Measurements from ENCODE around the gene HINFP.
"Not testable (repeated sequence)": the region's sequence is repeated elsewhere in the genome, so short reads cannot be mapped to it uniquely, and the experiment has no call there.

HINFP gene

DNA sequence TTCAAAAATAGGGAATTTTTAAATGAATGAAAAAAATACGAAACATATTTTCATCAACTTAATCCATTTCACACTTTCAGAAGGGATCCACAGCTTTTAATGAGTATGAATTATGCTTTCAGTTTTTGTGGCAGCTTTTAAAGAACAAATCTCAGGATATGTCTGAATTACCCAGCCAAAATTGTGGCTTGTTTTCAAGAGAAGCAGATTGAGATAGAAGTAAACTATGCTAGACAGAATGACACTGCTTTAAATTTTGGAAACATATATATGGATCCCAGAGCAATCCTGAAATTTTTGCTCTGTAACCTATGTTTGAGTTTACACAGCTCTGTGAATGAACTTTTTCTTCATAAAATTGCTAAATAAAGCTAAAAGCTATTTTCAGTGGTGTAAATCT, 2.4 kb upstream of the HINFP start:
- no peak for DNase-seq

DNA sequence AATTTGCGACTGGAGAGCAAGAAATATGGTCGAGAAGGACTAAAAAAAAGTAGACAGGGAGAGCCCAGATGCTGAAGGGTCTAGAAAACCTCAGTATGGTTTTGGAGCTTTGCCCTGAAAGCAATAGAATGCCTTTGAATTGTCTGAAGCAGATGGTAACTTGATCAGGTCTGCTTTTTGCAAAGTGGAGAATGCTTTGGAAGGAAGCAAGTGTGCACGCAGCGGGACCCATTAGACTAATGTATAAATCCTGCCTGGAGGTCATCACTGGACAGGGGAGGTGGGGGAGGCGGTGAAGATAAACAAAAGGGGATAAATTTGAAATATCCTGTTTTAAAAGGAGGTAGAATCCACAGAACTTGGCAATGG, 757 bp upstream of the HINFP start:
- no peak for DNase-seq

DNA sequence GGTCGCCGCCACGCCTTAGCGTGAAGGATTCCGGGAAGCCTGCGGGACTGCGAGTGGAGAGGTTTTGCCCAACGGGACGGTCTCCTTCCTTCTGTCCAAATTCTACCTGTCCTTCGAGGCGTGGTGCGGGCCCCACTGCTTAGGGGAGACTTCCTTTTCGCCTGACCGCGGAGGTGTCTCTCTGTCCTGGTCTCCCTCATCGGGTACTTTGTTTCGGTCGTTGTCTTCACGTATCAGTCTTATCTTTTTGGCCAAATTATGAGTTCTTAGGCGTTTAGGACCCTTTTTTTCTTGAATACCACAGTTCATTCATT, 388 bp downstream of the HINFP start:
- DNase-seq, result no peak

DNA sequence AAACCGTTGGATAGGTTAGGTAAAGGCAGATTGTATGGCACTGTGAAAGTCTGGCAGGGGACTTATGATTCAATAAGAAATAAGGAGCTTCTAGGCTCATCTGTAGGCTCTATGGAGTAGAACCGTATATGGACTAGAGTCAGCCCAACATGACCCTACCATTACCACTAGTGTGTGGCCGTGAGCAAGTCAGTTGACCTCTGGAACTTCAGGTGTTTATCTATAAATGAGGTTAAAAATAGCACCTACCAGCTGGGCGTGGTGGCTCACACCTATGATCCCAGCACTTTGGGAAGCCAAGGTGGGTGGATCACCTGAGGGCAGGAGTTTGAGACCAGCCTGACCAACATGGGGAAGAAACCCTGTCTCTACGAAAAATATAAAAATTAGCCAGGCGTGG, 4.4 kb downstream of the HINFP start:
- DNase-seq, result no peak

DNA sequence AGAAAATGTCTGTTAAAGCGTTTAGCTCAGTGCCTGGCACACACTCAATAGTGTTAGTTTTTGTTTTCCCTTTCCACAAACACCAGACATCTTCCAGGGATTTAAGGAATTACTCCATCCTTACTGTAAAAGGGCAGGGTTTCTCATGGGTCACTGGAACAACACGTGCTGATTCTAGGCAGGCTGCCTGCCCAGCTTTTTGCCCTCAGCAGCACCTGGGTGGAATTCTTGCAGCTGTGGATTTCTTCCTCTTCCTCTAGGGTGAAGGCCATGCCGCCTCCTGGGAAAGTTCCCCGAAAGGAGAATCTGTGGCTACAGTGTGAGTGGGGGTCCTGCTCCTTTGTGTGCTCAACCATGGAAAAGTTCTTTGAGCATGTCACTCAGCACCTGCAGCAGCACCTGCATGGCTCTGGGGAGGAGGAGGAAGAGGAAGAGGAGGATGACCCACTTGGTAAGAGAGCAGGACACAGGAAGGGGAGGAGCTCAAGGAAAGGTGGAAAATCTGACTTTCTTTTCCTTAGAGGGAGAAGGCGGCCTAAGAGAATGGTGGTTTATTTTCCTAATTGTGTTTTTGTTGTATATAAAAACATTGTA, 5.4 kb downstream of the HINFP start:
- DNase-seq, result no peak

DNA sequence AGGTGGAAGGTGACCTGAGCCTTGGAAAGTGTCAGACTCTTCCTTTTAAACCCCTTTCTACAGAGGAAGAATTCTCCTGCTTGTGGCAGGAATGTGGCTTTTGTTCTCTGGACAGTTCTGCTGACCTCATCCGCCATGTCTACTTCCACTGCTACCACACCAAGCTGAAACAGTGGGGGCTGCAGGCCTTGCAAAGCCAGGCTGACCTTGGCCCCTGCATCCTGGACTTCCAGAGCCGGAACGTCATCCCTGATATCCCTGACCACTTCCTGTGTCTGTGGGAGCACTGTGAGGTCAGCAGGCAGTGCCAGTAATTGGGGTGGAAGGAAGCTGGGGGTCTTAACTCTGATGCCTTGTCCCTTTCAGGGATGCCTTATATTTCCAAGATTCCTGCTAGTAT, 9.3 kb downstream of the HINFP start:
- DNase-seq, result no peak

DNA sequence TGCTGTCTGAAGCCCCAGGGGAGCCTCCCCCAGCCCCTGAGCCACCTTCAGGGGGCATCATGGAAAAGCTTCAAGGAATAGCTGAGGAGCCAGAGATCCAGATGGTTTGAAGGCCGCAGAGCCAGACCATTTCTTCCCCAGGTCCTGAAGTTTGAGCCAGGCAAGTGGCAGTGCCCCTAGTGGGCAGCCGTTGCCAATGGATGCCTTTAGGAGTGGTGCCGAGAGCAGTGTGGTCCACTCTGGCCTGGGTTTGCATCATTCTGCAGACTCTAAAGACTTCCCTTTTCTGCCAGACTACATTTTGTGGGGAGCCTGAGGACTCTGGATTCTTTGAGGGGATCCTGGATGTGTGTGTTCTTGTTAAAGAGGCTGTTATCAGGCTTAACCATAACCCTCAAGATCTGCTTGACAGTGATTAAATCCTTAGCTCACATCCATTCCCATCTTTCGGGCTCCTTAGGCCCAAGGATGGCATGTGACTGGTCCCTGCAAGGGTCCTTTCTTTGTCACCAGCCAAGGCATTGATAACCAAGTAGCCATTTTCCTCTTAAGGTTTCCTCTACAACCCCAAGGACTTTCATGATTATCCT, 13.1 kb downstream of the HINFP start:
- DNase-seq, result no peak

DNA sequence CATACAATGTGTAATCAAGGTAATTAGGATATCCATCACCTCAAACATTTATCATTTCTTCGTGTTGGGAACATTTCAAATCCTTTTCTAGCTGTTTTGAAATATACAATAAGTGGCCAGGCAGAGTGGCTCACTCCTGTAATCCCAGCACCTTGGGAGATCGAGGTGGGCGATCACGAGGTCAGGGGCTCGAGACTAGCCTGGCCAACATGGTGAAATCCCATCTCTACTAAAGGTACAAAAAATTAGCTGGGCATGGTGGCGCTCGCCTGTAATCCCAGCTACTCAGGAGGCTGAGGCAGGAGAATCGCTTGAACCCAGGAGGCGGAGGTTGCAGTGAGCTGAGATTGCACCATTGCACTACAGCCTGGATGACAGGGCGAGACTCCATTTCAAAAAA, 17.9 kb downstream of the HINFP start:
- not testable (repeated sequence) for DNase-seq

DNA sequence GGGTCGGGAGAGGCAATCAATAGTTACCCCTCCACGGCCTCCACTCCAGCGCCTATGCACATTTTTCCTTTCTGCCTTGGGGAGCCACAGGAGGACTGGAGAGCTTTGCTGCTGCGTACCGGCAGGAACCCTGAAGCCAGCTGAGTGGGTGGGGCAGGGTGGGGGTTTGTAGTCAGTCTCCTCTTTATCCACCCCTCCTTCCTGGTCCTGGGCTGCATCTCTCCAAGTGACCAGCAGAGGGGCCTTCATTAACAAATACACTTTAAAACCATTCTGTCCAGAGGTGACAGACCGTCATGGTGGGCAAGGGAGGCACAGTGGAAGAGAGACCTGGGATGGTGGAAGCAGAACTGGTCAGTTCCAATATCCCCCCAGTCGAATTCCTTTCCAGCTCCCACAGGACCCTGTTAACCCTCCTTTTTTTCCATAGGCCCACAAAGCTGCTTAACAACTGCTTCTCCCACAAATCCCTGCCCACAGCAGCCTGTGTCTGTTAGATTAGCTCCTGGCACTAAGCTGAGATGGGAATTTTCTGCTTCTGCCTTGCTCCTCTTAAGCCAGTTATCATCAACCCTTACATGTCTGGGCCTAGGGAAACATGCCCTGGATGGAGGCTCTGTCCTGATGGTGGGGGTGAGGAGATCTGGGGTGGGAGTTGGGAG, 23.6 kb downstream of the HINFP start:
- no peak for DNase-seq

DNA sequence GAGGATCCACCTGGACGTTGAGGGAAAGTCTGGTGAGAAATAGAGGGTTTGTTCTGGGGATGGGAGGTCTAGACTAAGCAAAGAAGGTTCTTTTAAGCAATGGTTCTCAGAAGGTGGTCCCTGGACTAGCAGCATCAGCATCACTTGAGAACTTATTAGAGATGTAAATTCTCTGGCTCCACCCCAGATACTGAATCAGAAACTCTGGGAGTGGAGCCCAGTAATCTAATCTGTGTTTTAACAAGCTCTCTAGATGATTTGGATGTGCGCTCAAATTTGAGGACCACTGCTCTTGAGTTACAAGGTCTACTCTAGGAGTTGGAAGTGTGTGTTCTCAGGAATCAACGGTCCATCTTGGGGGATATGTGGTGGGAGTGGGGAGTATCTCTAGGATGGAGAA, 24.2 kb downstream of the HINFP start:
- no peak for DNase-seq

DNA sequence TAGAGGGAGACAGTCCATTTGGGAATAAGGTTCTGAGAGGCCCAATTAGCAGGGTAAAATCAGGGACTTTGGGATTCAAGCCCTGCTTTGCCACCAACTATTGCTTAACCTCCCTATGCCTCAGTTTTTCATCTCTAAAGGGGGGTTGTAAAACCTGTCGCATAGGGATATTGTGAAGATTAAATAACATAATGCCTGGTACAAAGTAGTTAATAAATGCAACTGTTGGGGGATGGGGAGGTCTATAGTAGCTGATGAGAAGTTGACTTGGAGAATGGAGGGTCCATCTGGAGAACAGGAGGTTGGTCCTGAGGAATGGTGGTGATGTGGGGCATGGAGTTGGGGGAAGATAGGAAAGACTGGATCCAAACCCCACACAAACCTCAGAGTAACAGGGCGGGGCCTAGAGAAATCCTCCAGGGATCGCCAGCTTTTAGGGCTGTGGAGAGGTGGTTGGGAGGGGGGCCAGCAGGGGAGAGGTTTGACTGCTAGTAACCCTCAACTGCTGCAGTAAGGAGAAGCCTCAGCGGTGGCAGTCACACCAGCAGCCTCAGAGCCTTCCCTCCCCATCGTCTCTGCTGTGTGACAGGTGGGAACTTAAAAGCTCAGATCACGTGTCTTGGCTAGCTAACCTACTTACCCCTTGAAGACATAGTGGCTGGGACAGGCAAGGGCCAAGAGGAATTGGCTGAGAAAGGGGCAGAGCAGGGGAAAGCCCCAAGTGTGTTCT, 26.4 kb downstream of the HINFP start:
- no peak for DNase-seq

DNA sequence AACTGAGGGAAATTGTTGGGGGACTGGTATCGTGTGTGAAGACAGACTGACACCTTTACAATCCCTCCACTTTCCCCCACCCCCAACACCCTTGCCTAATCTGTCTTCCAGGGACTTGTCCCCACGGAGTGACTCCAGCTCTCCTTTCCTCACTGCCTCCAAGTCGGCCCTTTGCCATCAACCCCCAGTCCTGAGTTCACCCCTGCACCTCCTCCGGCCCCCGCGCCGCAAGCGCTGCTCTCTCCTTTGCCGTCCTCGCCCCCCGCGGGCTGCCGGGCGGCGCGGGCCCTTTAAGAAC, 27.3 kb downstream of the HINFP start:
- no peak for DNase-seq

DNA sequence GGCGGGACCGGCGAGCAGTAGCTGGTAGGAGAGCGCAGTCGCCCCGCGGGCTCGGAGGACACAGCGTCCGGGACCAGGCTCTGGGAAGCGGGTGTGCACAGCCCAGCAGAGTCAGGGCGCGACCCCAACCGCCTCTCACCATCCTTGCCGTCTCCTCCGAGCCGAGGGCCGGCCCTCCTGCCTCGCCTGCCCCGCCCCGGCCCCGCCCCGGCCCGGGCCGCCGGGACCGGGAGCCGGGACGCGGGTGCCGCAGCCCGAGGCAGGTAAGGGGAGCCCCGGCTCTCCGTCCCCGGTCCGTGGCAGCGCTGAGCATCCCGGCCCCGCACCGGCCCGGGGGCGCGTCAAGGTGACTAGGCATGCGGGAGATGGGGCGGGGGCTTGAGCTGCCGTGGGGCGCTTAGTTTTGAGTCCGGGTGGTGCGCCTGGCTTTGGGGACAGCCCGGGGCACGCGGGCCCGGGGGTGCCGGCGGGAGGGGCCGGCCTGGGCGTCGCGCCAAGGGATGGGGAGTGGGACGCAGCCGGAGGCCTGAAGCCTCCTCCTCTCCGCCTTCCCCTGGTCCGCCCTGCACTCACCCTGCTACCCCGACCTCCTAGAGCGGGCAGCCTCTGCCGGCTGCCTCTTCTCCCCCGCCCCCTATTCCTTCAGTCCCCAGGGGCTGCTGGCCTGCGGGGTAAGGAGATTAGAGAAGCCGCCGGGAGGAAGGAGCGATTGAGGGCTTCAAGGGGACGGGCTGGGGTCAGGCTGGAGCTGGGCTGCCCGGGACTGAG, 27.8 kb downstream of the HINFP start, which contains the start of gene ABCG4:
Gene ABCG4, plus strand, starts transcription at position 35 of the 768 bp plus-strand sequence. CDS start 914 bp downstream, outside the sequence.
- peak in 1 of 4 experiments; percentile 39 for DNase-seq

DNA sequence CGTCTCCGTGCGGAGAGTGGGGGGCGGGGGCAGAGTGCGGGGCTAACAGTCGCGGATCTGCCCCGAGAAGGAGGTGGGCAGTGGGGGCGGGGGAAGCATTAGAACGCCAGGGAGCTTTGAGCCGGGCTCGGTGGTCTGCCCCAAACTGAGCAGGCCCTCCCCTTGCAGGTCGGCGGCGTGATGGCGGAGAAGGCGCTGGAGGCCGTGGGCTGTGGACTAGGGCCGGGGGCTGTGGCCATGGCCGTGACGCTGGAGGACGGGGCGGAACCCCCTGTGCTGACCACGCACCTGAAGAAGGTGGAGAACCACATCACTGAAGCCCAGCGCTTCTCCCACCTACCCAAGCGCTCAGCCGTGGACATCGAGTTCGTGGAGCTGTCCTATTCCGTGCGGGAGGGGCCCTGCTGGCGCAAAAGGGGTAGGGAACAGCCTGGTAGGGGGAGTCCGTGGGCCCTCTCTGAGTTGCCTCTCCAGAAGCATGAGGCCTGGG, 28.5 kb downstream of the HINFP start:
- DNase-seq, result no peak

DNA sequence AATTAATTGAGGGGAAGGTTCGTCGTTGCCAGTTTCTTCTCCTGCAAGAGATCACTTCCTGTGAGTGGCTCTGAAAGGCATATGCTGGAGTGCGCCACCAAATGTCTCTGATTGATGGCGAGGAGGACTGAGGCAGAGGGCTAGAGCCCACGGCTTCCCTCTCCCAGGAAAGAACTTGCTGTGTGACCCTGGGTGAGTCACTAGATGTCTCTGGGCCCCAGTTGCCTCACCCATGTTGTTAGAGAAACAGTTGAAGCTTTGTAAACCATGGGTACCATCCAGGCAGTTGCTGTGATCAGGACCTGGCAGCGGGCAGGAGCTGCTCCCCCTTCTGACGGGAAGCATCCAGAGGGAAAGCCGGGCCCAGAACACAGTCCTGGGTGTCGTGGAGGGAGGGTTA, 30.7 kb downstream of the HINFP start:
- no peak for DNase-seq

DNA sequence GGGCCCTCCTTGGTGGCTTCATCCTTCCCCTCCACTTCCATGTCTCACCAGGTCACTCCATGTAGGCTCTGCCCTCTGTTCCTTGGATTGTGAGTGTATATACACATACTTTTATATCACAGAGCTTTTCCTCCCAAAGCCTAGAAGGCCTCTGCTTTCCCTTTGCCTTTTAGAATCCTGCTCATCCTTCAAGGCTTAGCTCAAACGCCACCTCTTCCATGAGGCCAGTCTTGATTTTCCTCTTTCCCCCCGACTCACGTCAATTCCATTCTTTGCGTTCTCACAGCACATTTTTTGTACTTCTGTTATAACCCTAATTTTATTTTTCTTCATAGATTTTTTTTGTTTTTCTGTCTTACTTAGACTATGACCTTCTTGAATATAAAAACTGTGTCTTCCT, 31.2 kb downstream of the HINFP start:
- DNase-seq, result no peak

DNA sequence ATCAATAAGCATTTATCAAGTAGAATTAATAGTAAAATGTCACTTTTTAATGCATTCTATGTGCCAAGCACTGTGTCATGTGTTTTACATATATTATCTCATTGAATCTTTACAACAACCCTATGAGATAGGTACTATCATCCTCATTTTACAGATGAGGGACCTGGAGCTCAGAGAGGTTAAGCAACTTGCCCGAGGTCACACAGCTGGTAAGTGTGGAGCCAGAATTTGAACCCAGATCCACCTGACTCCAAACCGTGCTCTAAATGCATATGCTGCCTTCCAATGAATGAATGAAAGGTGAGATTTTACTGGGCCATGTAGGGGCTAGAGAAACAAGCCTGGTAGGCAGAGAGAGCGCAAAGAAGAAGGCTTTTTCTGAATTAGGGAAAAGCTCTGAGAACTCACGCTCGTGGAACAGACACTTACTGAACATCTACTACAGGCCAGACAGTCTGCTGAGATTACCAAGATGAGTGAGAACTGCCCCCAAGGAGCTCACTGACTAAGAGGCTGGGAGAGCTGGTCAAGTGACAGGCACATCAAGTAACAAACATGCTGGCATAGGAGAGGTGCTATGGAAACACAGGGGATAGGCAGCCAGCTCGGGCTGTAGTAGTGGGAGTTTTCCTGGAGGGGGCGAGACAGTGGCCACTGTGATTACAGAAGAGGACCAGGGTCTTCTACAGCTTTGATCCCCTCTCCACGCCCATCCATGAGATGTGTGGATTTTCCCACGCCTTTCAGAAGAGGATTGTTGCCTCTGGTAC, 31.9 kb downstream of the HINFP start:
- no peak for DNase-seq

DNA sequence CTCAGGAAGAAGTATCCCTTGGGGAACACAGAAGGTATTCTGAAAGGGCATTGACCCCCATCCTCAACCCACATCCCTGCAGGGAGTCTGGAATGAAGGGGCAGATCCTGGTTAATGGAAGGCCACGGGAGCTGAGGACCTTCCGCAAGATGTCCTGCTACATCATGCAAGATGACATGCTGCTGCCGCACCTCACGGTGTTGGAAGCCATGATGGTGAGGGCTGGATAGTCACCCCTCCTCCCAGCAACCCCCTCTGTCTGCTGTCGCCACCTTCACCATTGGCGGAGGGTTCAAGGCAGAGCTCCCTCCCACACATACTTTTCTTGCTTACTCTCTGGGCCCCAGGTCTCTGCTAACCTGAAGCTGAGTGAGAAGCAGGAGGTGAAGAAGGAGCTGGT, 32.8 kb downstream of the HINFP start:
- DNase-seq, result no peak

DNA sequence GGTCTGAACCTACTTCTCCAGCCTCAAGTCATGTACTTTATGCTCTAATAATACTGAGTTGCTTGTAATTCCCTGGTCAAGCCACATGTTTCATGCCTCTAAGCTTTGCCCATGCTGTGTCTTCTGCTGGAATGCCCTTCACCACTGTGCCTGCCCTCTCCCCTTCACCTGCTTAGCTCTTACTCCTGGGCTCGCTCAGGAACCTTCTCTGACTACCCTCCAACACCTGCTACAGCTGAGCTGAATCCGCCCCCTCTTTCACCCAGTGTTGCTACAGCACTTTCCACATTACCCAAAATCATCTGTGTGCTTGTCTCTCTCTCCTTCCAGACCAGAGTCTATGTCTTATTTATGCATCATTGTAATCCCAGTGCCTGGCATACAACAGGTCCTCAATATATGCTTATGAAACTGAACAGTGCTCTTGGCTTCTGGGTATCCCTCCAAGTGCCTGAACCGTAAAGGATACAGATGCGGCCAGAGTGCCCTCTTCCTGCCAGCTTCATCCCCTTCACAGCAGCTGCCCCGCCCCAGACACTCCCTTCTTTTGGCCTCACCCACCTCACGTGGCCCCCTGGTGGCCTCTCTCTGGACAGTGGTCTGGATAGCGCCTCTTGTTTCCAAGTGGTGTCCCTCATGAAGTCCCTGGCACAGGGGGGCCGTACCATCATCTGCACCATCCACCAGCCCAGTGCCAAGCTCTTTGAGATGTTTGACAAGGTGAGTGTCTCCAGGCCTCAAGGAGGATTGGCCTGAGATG, 34.5 kb downstream of the HINFP start:
- no peak for DNase-seq

DNA sequence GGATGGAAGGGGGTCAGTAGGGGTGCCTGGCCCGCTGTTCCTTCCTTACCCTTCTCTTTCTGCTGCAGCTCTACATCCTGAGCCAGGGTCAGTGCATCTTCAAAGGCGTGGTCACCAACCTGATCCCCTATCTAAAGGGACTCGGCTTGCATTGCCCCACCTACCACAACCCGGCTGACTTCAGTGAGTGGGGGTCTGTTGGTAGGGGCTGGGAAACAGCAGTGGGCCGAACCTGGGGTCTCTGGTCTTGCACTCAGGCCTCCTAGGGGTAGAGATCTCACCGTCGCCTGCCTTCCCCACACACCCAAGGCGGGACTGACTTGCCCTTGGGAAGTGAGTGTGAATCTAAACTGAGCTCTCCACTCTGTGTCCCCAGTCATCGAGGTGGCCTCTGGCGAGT, 35.1 kb downstream of the HINFP start:
- DNase-seq, result no peak

DNA sequence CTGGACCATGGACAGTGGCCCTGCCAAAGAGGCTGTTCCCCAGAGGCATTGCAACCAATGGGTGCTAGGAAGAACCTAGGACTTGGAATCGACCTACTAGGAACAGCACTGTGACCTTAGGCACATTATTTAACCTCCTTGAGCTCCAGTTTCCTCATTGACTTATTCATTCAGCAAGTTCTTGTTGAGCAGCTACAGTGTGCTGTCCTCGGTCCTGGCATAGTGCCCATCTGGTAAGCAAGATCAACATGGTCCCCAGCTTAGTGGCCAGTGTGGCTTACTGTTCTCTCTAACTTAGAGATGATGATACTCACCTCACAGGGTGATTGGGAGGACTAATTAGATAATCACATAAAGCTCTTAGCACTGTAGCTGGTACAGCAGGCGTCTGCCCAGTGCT, 35.7 kb downstream of the HINFP start:
- no peak for DNase-seq

DNA sequence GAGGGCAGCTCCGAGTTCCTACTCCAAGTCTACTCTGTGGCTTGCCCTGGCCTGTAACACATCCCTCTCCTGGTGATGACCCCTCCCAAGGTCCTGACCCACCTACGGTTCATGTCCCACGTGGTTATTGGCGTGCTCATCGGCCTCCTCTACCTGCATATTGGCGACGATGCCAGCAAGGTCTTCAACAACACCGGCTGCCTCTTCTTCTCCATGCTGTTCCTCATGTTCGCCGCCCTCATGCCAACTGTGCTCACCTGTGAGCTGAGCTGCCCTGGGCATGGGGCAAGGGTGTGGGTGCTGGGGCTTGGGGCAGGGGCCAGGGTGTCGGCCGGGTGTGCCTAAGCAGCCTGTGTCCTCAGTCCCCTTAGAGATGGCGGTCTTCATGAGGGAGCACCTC, 37.1 kb downstream of the HINFP start:
- DNase-seq, result no peak
